Peyer's patch (tissue), 4 donors: ENCODE measurements around the gene GTF3C1. TPM values are rescaled to one million over a fixed set of nuclear protein-coding genes. Genes with fewer than 3 reads are reported as not detected.
A peak's percentile ranks its signal among the peaks of the same experiment; 100 is the strongest.

Experiments
- DNase-seq, 3 donors: peaks; one replicate each; pipeline ENCODE4 v3.0.0-alpha.2; 2017 to 2019
- H3K27ac ChIP-seq, 4 donors: fragments of 200-600 bp; sonication (generic); one replicate each; pipeline ENCODE4 v1.5.1; 2016 to 2019
- H3K27me3 ChIP-seq, 2 donors: fragments of 200-600 bp; sonication (generic); one replicate each; pipeline ENCODE4 v1.5.1; 2019
- H3K36me3 ChIP-seq, 3 donors: fragments of 200-600 bp; sonication (generic); one replicate each; pipeline ENCODE4 v1.5.1; 2016 to 2019
- H3K4me1 ChIP-seq, 4 donors: fragments of 200-600 bp; sonication (generic); one replicate each; pipeline ENCODE4 v1.5.1; 2016 to 2019
- H3K4me3 ChIP-seq, 4 donors: fragments of 200-600 bp; sonication (generic); 1 replicate in 3 of 4; 2 replicates in 1 of 4; pipeline ENCODE4 v1.5.1; 2016 to 2019; ENCODE audit warnings: mild to moderate bottlenecking in 1 of 4
- H3K9me3 ChIP-seq, 4 donors: fragments of 200-600 bp; sonication (generic); one replicate each; pipeline ENCODE4 v1.5.1; 2016 to 2019; ENCODE audit warnings: mild to moderate bottlenecking in 1 of 4
- CTCF ChIP-seq, 6 experiments: fragments of 450-650 bp in 4 of 6; fragments of 200-600 bp in 2 of 6; sonication (generic) in 1 of 6; IDR thresholded peaks; one replicate each; pipeline ENCODE4 v1.5.1; 2017 to 2019; ENCODE audit warnings: antibody characterized with exemption in 6 of 6, mild to moderate bottlenecking in 3 of 6, moderate library complexity in 1 of 6
- POLR2A ChIP-seq, 2 donors: fragments of 450-650 bp; IDR thresholded peaks; one replicate each; pipeline ENCODE4 v1.5.1; 2017; ENCODE audit warnings: antibody characterized with exemption in 2 of 2, mild to moderate bottlenecking in 2 of 2, moderate library complexity in 2 of 2
- total RNA-seq, 4 donors: library from RNA; depleted of rRNA; stranded (reverse); fragments of >200 nt; gene quantifications; one replicate each; pipeline ENCODE4 v1.1.0, GENCODE V29; 2016

Gene GTF3C1
- 10 to 100 TPM; 49.6 to 80.1 (median 73.0) TPM for total RNA-seq

GRCh38 chr16:27549746-27550581 lies at the start of gene GTF3C1, which contains the start of gene KATNIP:
GTF3C1 (minus strand) TSS chr16:27549913; CDS start chr16:27549890, 23 bp downstream.
KATNIP (plus strand) TSS chr16:27550144; CDS start chr16:27550171, 27 bp downstream.
- no peaks in the 10 kb centered on the region for H3K27me3 ChIP-seq
- H3K4me1 ChIP-seq = peaks cover 0 to 26% (median 9%) of the 10 kb centered on the region in 4 donors
- peaks cover 0 to 8% (median 0%) of the 10 kb centered on the region in 3 donors for H3K36me3 ChIP-seq
- peak within 1 kb of the TSS; percentile 61 to 81 (median 76) for H3K27ac ChIP-seq
- TF ChIP-seq POLR2A (IDR thresholded peaks at IDR 0.05) = peak; percentile 37 to 61
- no peak for TF ChIP-seq CTCF (IDR thresholded peaks at IDR 0.05)
- H3K9me3 ChIP-seq = no peaks in the 10 kb centered on the region
- peak; percentile 100 for DNase-seq
- peak within 1 kb of the TSS; percentile 72 to 94 (median 82) for H3K4me3 ChIP-seq

DNA sequence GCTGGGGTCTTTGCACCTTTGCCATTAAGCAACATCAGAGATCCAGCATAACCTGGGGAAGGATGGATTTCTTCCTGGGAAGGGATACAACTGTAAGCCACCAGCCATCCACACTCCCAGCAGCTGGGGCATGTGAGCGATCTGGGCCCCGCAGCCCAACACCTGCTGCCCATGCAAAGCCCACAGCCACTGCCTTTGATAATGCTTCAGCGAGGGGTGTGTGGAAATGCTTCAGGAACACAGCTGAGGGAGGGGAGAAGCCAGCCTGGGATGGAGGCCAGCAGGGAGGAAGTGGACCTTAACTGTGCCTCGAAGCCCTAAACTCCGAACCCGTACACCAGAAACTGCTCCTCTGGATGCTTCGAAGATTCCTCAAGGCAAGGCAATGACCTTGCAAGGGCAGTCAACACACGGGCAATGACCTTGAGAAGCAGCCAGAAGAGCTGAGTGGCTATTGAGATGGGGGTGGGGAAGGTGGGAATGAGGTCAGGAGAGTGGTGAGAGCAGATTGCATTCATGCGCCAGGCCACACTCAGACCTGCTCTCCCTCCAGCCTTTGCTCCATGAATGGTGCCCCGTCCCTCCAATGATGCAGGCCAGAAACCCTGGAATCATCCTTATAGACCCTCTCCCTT lies 49.3 kb upstream of the GTF3C1 start:
- no peak for DNase-seq
- TF ChIP-seq CTCF (IDR thresholded peaks at IDR 0.05) = no peak
- Histone ChIP-seq H3K4me1 (no peaks in the 10 kb centered on the region), H3K4me3 (no peak overlapping the region), H3K27ac (no peak overlapping the region), H3K9me3 (no peaks in the 10 kb centered on the region), H3K36me3 (no peaks in the 10 kb centered on the region), H3K27me3 (no peaks in the 10 kb centered on the region)

GRCh38 chr16:27598220-27598619 lies 48.5 kb upstream of the GTF3C1 start:
- Histone ChIP-seq H3K27ac (no peak overlapping the region), H3K4me1 (no peaks in the 10 kb centered on the region), H3K36me3 (no peaks in the 10 kb centered on the region), H3K9me3 (no peaks in the 10 kb centered on the region), H3K27me3 (no peaks in the 10 kb centered on the region), H3K4me3 (no peak overlapping the region)
- DNase-seq = no peak
- TF ChIP-seq POLR2A (IDR thresholded peaks at IDR 0.05) (no peak), CTCF (IDR thresholded peaks at IDR 0.05) (no peak)

DNA sequence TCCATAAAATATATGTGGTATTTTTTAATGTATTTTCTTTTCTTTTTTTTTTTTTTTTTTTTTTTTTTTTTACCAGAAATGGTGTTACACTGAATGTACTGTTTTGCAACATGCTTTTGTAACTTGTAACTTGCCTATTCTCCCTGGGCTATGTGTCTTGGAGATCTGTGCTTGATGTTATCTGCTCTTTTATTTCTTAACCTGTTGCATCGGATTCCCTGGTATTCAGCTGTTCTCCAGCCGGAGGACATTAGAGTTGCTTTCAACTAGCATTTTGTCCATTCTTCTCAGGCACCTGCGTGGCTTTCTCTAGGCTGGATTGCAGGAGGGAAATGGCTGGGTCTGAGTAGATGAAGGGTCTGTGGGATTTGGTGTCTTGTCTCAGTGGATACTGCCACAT lies 47.6 kb upstream of the GTF3C1 start:
- H3K36me3 ChIP-seq = no peaks in the 10 kb centered on the region
- H3K4me1 ChIP-seq = no peaks in the 10 kb centered on the region
- no peaks in the 10 kb centered on the region for H3K27me3 ChIP-seq
- no peak overlapping the region for H3K4me3 ChIP-seq
- TF ChIP-seq CTCF (IDR thresholded peaks at IDR 0.05) = no peak
- no peak for TF ChIP-seq POLR2A (IDR thresholded peaks at IDR 0.05)
- H3K9me3 ChIP-seq = no peaks in the 10 kb centered on the region
- no peak overlapping the region for H3K27ac ChIP-seq
- no peak for DNase-seq

- Histone ChIP-seq H3K36me3 (no peaks in the 10 kb centered on the region), H3K4me3 (no peak overlapping the region), H3K27me3 (no peaks in the 10 kb centered on the region), H3K4me1 (no peaks in the 10 kb centered on the region), H3K9me3 (no peaks in the 10 kb centered on the region), H3K27ac (no peak overlapping the region)
- TF ChIP-seq POLR2A (IDR thresholded peaks at IDR 0.05) (no peak), CTCF (IDR thresholded peaks at IDR 0.05) (no peak)
- DNase-seq = no peak
Observed at GRCh38 chr16:27596411-27596810, 46.7 kb upstream of the GTF3C1 start.
